Stimulated activated CD8-positive, alpha-beta memory T cell treated with anti-CD3 and anti-CD28 coated beads, Interleukin-12 subunit alpha, Interleukin-12 subunit beta, amount 100 ng/mL, for 24 hours (primary cell): ENCODE results near the gene LHFPL2.

Source experiments
- DNase-seq: peaks from one replicate; pipeline ENCODE4 v3.0.0-alpha.2; 2020; ENCODE audit errors: extremely low read depth

The LHFPL2 gene

DNA sequence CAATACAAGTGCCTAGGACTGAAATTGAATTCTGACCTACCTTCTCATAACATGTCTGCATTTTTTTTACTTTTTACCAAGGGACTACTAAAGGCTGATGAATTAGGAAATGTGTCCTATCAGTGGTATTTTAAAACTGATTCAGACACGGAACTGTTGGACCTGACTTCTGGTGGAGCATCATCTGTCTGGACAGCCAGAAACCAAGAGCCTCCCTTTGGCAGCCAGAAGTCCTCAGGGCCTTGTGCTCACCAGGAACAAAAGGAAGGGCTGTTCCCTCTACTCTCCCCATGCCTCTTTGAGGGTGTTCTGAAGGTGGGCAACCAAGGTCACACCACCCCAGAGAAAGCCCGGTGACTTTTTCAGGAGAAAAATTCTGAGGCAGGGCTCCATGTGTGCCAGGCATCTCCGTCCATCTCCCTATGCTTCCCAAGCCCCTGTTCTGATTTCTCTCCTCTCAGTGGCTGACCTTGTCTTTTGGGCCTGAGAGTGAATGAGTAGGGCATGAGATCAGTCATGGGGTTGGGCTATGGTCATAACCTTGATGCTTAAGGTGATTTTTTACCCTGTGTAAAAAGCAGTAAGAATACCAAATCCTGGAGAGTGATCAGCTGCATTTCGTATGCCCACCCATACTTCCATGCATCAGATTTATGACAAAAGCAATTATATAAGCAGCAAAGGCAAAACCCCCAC lies 144.5 kb downstream of the LHFPL2 start:
- no peak for DNase-seq

DNA sequence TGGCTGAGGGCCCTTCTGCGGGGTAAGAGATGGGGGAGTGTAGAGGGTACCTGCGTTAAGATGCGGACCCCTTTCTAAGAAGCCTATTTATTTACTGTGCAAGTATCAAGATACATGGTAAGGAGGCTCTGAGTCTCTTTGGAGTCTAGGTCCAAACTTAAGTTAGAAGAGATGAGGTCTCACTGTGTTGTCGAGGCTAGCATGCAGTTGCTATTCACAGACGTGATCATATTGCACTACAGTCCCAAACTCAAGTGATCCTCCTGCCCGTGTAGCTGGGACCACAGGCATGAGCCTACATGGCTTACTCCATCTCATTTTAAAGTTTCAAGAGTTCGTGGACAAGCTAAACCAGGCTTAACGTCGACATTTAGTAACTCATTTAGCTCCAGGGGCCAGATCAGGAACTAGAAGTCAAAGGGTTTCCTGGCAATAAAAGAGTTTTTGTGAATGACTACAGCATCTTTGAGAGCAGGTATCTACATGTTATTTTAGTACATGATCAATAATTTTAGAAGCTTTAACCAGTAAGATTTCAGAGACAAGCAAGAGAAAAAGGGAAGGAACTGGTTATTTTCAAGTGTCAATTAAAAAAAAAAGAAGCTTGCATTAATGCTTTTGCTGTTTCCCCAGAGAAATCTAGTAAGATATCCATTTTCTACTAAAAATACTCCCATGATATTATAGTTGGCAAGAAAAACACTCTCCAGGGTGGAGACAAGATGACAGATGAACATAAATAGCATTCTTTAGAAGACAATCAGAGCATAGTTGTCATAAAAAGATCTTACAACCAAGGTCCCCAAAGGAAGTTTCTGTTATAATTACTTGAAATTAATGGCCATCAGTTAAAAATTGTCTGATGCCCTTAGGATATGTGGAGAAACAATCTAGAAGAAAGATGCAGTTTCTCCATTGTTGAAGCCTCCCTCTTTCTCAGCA lies 146.9 kb downstream of the LHFPL2 start:
- no peak for DNase-seq

DNA sequence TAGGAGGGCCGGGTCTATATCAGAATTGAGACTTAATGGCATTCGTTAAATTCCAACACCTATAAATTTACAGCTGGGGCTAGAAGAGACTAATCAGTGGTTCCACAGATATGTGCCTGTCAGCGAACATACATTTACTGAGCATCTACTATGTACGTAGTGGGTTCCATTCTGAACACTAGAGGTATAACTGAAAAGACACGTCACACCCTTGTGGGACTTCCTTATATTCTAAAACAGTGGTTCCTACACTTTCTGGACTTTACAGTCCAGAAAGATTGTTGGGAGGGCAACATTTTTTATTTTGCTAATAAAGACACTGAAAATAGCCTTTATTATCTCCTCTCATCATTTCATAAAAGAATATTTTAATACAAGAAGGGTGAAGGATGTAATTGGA lies 147.7 kb downstream of the LHFPL2 start:
- no peak for DNase-seq

DNA sequence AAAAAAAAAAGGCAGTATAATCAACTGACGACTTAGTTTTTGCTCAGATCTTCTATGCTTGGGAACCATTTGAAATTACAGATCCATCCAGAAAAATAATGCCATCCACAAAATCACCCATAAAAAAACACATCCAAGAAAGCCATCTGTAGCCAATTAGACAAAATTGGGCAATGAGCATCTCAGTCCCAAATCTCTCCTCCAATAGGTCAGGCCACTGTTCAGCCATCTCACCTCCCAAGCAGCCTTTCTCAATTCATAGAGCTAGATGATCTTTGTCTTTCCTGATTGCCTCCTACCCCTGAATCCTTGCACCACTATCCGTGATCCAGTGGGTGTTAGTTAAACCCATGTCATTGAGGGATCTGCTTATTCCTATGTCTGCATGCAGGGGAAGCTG lies 148.5 kb downstream of the LHFPL2 start:
- no peak for DNase-seq

DNA sequence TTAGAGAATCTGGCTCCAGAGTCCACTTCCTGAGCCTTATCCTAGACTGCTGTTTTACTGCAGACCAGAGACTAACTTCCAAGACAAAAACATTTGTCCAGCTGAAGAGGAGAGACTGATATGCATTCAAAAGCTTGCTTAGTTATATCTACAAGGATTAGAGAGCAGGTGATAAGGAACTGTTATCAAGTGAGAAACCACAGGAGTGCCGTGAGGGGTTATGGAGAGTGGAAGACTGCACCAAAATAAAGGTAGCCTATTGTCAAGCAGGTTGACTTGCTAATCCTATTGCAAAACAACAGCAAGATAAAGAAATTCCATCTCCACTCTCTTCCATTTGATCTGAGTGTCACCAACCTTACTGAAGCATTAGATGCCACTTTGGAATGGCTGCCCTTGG lies 149.1 kb downstream of the LHFPL2 start:
- DNase-seq = no peak

DNA sequence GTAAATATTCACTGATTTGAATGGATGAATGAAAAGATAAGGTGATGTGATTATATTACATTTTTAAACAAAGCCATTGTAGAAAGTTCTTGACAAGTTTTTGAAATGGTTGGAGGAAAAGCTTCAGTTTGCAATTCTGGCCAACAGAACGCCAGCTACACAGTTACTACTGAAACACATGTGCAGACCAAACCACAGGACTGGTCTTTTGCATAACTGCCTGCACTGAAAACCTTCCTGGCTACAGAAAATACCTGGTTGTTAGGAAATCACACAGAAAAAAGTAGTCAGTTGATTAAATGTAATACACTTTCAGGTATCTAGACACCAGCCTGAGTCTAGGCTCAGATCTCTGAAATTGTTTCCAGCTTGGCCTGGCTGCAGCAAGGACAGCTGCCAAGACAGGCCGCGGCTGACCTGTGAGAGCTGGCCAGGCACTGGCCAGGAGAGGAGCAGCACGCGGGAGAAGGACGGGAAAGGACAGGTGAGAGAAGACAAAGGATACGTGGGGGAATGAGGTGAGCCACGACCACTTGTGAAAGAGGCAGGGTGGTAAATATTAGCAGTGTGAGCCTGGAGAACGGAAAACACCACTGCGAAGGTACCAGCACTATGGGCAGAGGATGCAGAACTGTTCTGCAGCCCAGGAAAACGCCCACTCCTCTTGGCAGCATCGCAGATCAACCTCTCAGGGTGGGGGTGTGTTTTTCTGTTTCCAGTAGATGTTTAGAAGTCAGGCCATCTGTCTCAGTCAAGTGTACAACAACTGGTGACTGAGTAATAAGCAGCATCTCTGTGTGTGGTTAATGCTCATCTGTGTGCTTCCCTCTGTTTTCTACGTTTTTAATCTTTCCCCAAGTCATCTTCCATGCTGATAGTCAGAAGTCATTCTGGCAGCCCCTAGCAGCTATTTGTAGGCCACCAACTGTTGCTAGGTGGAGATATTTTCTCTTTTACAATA lies 150.7 kb downstream of the LHFPL2 start:
- DNase-seq = no peak

DNA sequence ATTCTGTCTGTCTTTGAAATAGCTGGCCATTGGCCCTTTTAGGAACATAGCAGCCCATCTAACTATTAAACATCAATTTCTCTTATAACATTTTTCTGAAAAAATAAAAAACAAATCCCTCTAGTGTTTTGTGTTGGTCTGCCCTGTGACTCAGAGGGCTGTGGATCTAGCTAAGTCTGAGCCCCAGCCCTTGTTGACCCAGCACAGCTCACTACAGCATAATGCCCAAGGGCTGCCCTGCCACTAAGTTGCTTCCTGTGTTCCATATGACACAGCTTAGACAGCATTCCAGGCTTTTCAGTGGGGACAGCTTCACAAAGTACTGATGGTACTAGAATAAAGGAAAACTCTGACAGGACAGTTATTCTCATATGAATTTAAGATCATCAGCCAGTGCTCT lies 152.2 kb downstream of the LHFPL2 start:
- DNase-seq = no peak

DNA sequence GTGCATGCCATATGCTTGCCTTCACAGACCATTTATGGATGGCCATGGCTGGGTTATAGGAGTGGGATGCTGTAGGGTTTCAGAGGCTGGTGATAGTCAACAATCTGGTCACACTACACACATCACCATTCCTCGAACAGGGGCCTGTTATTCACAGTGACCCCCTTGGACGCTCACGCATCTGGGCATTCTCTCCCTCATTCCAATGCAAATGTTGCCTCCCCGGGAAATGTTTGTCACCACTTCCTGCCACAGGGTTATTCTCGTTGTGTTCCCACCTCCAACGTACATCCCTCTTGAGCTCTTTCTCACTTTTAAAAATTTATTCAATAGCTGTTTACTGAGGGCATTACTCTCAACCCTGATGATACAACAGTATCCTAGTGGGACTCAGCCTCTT lies 152.8 kb downstream of the LHFPL2 start:
- DNase-seq = no peak

DNA sequence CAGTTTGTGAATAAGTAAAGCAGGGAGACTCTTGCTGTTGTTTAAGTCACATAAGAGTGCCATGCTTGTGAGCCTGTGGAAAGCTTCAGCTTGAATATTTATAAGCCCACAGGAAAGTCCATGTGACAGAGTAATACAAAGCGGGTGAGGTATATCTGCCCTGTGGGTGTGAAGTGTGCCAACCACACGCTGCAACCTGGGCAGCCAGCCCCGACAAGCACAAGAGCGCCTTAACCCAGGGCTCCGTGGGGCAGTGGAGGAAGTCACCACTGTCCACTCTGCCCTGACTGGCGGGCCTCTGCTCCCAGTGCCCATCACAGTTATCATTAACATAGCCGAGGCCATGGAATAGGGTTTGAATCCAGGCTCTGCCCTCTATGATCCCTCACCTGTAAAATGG lies 155.9 kb downstream of the LHFPL2 start:
- DNase-seq = no peak

DNA sequence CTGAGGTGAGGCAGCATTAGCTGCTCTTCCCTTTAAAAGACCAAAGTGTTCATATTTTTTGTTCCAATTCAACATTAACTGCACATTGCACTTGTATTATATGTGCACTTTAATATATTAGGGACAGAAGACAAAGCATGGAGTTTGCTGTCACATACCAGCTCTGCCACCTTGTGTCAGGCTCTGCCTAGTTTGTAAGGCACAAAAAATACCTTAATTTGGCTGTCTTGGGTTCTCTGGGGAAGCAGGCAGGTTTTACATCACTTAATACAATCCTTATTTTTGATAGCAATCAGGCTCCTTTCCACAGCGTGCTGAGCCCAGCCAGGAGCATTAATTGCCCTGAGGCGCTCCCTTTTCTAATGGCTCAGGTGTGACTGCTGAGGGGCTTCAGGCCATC lies 156.3 kb downstream of the LHFPL2 start:
- no peak for DNase-seq

DNA sequence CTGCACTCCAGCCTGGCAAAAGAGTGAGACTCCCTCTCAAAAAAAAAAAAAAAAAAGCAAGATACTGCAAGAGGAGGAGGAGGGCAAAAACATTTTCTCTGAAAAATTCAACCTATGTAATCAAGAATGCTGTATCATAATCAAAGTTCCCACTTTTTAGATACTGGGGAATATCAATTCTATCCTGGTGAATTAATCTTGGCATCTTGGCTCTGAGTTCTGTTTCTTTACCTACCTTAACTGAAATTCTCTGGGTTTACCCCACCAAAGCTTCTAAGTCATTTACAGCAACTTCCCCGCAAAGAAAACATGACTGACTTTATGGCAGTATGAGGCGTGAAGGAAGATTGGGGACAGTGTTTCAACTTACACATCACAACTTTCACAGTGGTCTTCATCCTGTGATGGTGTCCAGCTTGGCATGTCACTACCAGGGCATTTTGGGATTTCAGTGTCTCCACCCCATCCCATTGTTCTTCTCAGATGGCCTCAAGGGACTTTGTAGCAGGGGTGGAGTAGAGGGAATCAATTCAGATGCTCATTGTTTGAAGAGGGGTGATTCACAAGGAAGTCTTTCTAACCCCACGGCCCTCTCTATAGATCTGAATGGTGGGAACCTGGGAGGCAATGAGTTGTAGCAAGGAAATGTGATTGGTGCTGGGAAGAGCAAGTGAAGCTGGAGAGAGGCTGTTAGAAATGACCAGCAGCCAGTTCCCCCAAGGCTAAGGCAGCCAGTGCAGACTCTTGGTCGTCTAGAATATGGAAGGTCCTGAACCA lies 157.7 kb downstream of the LHFPL2 start:
- no peak for DNase-seq

DNA sequence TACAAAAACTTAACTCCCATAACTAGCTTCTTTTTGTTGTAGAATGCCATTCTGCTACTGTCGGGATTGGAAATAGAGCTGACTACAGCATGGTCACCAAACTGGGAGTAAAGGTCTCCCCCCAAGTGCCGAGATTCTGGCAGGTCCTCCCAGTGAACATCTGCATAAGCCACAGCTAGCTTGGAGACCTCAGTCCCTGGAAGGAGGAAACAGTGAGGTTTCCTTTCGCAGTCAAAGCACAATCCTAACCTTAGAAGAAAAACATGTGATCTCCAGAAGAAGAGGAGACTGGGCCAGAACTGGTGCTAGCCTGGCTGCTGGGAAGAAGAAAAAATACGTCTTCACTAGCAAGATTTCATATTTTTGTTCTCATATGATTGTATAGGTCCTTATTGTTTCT lies 160.7 kb downstream of the LHFPL2 start:
- DNase-seq = no peak

DNA sequence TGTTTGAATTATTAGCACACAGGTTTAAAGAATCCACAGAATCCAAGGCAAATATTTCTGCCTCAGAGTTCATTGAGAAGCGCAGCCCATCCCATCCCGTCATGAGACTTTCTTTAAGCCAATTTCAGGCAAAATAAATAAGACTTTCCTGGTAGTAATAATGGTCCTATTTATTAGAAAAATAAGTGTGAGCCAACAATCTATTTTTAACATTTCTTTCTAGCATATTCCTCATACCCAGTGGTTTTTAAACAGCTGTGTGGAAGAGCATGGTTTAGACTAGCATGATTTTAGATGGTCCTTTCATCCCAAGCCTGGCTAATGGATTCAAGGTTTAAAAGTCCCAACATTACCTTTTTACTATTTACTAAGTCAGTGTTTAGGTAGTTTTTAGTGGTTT lies 162.4 kb downstream of the LHFPL2 start:
- DNase-seq = no peak

DNA sequence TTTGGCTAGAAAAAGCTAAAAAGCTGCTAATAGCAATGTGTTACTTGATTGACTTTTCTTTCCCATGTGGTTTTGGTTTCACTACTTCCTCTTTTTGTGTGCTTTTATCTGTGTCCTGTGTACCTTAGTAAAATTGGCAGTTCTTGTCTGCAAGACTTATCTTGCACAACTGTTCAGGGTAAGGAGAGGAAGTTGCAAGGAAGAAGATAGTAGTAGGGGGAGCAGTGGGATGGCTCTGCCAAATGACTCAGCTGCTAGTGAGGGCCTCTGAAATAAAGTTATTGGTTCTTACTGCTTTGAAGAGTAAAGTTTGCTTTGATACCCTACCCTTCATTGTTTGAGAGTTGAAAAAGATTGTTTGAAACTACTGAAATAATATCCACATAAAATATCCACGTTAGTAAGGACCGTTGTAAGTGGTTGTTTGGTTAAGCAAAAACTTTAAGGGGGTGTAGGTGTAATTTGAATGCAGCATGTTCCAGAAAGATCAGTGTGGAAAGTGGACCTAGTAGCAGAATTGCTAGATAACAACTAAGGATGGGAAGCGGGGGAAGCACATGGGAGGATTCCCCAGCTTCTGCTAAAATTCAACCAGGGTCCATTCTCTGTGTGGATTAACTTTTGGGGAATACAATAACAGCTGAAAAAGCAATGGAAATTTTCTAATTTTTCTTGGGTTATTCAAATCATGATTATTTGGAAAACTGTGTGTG lies 164.6 kb downstream of the LHFPL2 start:
- no peak for DNase-seq

DNA sequence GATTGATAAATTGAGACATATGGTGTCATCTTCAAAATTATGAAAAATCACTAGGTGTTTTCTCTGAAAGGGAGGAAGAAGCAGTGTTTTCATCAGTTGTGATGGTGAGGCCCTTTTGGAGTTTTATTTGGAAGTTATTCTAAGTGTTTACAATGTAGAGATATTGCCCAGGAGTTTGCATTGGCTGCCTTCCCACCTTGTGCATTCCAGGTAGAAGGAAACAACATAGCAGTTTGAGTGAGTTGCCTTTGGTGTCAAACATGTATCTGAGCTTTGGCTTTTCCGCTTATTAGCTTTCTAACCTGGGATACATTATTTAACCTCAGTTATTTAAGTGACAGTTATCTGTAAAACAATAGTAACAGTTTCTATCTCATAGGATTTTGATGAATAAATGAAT lies 165.6 kb downstream of the LHFPL2 start:
- no peak for DNase-seq

DNA sequence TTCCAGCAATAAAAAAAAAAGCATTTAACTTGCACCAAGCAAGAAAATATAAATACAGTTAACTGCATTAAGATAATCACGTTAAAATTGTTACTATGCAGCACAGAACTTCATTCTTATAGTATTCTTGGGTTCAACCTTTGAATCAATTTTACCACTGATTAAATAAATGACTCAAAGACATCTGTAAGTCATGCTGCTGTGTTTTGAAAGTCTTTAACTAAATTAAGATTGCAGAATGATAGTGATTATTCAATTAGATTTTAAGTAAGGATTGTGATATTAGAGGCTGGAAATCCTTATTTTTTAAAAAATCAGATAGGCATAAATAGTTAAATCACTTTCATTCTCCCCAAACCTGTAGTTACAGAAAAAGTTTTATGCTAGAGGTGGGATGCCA lies 171.8 kb downstream of the LHFPL2 start:
- no peak for DNase-seq

DNA sequence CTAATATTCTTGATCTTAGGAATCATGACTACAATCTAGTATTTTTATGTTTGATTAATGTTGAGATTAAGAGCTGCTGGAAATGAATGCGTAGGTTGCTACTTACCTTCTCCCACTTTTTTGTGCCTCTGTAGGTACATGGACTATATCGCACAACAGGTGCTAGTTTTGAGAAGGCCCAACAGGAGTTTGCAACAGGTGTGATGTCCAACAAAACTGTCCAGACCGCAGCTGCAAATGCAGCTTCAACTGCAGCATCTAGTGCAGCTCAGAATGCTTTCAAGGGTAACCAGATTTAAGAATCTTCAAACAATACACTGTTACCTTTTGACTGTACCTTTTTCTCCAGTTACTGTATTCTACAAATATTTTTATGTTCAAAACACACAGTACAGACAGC lies 173.2 kb downstream of the LHFPL2 start:
- DNase-seq = no peak

DNA sequence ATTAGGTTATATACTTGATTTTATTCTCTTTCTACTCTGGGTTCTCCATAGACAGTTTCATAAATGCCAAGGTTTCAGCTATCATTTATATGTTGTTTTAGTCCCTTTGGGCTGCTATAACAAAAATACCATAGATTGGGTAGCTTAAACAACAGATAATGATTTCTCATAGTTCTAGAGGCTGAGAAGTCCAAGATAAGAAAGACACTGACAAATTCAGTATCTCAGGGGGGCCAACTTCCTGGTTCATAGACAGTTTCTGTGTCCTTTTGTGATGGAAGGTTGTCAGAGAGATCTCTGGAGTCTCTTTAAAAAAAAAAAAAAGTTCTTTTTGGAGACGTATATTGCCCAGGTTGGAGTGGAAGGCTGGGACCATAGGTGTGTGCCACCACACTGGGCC lies 174.8 kb downstream of the LHFPL2 start:
- DNase-seq = no peak

DNA sequence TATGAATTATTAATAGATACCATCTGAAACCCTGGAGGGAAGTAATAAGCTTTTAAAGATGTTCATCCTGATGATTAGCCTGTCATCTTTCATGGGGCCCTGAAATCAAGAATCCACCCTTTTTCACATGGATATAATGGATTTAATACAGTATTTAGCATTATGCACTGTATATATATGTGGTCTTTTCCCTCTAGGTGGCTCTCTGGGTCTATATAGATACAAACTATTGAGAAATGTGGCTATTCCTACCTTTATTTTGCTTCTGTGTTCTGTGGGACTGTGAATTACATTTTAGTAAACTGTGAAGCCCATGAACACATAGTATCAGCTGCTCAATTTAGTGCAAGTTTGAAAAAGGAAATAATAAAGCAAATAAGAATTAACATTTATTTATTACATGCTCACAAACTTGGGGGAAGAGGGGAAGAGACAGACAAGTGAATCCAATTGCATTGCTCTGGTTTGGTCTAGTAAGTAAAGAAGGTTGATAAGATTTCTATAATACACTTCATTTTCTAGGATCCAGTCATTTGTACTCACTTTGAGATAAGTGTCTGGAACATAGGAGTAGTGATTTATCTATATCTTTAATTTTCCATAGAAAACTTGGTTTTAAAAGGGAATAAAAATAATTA lies 176.0 kb downstream of the LHFPL2 start:
- DNase-seq = no peak

DNA sequence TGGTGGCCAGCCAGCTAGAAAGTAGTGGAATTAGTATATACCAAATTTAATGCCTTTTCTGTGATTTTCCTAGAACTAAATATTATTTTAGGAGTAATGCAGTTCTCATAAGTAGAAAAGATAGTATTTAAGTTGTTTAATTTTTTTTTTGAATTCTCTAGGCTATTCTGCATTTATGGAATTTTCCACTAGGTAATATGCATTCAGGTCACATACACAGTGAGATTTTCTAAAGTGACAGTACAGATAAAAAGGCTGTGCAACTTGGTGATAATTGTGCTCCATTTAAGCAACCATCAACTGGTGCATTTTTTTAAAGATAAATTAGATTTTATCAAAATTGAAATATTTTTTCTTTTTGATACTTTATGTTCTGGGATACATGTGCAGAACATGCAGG lies 176.7 kb downstream of the LHFPL2 start:
- DNase-seq = no peak
